GM18507 (cell line): ENCODE results near the gene CLTC.
A peak's percentile ranks its signal among the peaks of the same experiment; 100 is the strongest.

Experiments
- DNase-seq: peaks from one replicate; pipeline ENCODE4 v3.0.0; 2011; ENCODE audit warnings: low read depth; ENCODE audit not compliant: insufficient read length; ENCODE audit errors: extremely low spot score
- FAIRE-seq: peaks from 2 replicates; lab custom pipeline; 2011; peaks lifted over from hg19 to GRCh38; lab: Jason Lieb, UNC

CLTC gene

DNA sequence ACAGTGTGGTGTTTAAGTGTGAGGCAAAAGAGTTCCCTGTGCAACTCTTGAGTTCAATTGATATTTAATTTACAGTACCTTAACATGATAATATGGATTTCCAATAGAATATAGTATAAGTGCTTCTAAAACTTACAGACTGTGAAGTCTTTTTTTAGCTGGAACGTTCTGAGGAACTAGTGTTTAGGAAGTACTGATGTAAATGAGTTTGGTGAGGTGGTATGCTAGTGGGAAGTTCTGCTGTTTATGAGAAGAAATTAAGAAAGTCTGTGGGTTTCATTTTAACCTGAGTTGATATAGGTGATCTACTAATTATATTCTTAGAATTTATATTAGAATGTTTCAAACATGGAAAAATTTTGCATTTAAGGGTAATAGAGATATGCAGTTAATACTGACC lies 55.5 kb downstream of the CLTC start:
- no peak for FAIRE-seq
- no peak for DNase-seq

DNA sequence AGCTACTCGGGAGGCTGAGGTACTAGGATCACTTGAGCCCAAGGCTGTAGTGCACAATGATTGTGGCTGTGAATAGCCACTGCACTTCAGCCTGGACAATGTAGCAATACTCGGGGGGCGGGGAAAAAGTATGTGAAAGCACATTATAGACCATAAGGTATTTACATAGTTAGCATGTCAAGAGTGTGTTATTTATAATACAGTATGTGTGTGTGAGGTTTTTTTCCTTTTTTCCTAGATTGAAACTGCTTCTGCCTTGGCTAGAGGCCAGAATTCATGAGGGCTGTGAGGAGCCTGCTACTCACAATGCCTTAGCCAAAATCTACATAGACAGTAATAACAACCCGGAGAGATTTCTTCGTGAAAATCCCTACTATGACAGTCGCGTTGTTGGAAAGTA lies 57.0 kb downstream of the CLTC start:
- no peak for DNase-seq
- no peak for FAIRE-seq

DNA sequence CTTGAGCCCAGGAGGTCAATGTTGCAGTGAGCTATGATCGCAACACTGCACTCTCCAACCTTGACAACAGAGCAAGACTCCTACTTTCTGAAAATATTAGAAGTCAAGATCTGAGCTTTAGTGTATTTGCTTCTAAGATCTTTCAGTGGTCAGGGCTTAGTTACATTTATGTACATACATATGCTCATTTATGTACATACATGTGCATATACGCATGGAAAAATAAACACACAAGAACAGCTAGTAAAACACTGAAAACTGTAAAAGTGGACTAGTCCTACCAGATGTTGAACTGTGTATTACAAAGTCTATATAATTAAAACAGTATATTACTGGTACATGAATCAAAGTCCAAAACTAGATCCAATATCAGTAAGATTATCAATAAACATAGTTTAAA lies 59.2 kb downstream of the CLTC start:
- DNase-seq = no peak
- no peak for FAIRE-seq

DNA sequence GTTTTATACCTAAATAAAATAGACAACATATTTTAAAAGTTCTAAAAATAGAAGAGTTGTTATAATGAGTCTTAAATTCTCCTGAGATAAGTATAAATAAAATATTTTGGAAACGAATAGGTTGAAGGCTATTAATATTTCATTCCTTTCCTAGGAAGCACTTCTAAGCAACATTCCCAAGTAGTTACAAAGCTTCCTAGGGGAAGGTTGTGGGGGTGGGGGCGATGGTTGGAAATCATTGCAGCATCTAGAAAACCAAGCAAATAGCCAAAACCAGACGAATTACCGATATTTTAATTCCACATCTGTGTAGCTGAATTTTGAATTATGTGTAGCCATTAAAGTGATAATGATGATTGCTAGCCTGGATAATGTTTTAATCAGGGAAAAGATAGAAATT lies 60.6 kb downstream of the CLTC start:
- FAIRE-seq (no peak), DNase-seq (no peak)

DNA sequence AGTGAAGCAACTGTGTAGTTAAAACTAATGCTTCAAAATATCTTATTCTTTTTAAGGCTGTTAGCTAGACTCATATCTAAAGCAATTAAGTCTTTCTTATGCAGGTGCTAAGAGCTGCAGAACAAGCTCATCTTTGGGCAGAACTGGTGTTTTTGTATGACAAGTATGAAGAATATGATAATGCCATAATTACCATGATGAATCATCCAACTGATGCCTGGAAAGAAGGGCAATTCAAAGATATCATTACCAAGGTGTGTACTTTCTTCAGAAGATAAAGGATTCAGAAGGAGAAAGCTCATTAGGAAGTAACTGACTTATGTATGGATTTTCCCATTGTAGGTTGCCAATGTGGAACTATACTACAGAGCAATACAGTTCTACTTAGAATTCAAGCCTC lies 63.6 kb downstream of the CLTC start:
- FAIRE-seq = no peak
- DNase-seq = no peak

DNA sequence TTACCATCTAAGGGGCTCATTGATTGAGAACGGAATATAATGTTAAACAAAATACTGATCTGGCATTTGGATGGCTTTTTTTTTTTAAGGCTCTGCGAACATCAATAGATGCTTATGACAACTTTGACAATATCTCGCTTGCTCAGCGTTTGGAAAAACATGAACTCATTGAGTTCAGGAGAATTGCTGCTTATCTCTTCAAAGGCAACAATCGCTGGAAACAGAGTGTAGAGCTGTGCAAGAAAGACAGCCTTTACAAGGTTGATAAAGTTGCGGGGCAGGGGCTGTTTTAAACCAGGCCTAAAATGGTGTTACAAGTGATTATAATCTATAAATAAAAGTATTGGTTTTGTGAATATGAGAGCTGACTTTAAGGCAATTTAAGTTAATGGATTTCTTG lies 65.3 kb downstream of the CLTC start:
- DNase-seq (no peak), FAIRE-seq (no peak)

DNA sequence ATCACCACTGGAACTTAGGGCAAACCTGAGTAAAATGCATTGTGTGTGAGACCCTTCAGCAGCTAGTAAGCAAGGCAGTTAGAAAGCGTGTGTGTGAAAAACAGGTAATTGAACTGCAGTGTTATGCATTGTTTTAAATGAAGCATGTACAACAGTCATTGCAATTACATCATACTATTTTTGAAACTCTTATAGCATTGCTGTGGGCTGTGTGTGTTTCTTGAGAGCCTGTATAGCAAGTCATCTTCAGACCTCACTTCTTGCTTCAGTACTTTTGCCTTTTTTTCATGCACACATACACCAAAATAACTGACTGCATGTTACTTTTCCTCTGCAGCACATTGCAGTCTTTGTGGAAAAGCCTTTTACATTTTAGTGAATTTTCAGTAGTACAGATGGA lies 68.3 kb downstream of the CLTC start:
- FAIRE-seq (no peak), DNase-seq (no peak)

DNA sequence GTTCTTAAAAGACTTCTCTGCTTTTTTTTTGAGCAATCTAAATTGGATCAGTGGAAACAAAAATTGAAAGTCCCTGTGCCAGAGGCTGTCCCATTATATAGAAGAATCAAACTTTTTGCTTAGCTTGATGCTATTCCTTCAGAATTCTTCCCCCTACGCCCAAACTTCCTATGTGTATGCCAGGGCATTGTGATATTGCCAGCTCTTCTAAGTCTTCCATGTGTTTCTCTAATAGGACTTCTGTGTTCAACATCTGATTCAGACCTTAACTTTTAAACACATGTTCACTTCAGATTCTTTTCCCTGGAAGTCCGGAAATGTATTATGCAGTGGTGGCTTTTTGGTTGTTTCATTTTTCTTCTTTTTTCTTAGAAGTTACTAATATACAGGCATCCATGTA lies 68.8 kb downstream of the CLTC start:
- FAIRE-seq = no peak
- DNase-seq = no peak

DNA sequence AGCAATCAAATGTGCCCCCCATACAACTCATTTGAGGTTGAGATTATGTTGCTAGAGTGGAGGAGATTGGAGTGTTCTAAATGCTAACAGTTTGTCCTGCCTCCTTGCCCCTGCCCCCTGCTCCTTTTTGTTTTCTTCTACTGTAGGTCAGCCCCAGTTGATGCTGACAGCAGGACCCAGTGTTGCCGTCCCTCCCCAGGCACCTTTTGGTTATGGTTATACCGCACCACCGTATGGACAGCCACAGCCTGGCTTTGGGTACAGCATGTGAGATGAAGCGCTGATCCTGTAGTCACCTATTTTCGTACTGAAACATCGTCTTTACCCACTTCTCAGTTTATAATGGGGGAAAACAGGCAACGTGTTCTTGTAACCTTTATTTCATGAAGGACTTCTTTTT lies 73.9 kb downstream of the CLTC start:
- FAIRE-seq (no peak), DNase-seq (no peak)

DNA sequence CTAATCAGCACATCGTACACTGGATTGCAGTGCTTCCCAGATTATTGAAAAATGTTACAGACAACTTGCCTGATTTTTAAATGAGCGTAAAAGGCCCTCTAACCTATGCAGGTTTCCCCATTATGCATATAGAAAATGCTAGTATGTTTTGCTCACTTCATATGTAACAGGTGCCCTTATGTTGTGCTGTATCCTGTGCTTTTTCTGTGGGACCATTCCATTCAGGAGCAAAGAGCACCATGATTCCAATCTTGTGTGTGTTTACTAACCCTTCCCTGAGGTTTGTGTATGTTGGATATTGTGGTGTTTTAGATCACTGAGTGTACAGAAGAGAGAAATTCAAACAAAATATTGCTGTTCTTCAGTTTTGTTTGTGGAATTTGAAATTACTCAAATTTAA lies 74.6 kb downstream of the CLTC start:
- no peak for DNase-seq
- FAIRE-seq = no peak

DNA sequence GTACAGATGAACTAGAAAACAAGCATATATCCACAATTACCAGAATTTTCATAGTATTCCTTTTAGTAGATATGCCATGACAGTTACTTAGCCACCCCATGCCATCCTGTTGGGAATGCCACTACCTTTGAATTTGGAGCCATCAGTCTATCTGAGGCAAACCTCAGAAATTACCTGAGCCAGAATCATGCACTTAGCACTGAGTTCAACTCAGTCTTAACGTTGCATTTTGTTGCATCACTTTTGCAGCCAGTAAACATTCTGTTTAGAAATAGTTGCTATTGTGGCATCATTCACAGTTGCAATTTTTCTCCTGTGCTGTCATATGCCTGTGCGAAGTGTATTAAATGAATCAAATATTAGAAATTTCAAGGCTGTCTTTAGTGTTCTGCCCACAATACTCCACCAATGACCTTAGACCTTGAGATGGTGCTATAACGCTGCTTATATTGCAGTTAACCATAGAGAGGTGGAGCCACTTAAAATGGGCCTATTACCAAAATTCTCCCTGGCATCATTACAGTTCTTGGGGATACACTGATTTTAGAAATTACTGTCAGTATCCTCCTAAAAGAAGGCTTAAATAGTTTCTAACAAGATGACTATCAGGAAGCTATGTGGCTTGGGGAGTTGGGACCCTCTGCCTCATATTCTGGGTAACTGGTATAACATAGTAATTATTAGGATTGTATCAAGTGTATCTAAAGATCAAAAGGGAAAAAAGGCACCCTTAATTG lies 76.4 kb downstream of the CLTC start:
- no peak for DNase-seq
- FAIRE-seq = no peak

DNA sequence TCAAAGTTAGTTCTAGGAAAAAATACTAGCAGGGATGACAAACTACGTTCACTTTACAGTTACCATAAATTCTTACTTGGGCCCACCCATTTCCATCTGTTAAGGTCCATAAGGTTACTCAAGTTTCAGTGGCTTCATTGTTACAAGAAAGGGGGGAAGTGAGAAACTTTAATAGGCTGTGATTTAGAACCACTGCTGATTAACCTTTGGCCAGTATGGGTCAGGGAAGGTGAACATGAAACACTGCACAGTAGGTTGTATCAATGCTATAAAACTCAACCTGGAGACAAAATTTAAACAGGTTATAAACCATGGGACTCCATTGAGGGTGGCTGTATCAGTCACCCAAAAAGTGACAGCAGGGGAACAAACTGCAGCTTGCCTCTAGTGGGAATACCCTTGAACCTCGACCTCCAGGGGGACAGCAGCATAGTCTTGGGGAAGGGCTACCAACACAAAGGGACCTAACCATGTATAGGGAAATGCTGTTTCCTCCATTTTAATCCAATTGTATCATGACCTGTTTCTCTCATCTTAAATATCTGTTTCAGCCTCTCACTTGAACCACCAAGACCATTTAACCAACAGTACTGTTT lies 77.1 kb downstream of the CLTC start:
- FAIRE-seq = peak; percentile 46
- no peak for DNase-seq

DNA sequence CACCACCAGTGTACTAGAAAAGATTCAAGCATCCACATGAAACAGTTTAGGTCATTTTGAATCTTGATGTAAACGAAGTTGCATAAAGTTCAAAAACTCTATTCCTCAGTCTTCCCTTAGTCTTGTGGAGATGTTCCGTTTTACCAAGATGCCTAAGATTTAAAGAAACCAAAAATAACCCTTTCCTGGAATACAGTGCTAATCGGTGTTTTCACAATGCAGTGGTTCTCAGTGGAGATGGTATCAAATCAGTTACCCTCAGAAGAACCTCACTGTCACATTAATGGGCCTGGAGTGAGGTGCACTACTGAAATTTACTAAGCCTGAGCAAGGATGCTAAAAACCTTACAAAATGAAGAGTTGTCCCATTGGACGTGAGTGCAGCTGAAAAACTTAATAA lies 78.4 kb downstream of the CLTC start:
- DNase-seq (no peak), FAIRE-seq (no peak)

DNA sequence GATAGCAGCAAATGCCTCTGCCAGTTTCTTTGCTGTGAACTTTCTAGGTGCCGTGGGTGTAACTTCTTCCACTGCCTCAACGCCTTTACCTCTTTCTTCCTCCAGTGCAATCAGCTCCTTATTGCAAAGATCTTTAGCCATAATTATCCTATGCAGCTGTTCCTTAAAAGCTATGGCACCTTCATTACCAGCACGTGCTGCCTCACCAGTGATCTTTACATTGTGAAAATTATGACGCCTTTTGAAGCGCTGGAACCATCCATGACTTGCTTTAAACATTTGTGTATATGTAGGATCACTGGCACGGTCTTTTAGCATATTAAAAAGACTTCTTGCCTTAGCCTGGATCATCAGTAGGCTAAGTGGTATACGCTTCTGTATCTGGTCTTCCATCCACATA lies 79.5 kb downstream of the CLTC start:
- no peak for DNase-seq
- no peak for FAIRE-seq

DNA sequence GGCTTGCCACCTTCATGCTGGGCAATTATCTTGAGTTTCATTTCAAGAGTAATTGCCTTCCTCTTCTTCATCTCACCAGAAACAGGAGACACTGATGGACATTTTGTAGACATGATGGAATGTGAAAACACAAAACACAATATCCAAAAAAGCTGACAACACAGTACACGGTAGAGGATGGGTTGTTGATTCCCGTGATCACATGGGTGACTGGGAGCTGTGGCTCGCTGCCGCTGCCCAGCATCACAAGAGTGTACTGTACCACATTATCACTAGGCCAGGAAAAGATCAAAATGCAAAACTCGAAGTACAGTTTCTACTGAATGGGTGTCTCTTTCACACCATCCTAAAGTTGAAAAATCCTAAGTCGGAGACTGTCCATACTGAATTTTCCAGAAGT lies 80.1 kb downstream of the CLTC start:
- FAIRE-seq = no peak

DNA sequence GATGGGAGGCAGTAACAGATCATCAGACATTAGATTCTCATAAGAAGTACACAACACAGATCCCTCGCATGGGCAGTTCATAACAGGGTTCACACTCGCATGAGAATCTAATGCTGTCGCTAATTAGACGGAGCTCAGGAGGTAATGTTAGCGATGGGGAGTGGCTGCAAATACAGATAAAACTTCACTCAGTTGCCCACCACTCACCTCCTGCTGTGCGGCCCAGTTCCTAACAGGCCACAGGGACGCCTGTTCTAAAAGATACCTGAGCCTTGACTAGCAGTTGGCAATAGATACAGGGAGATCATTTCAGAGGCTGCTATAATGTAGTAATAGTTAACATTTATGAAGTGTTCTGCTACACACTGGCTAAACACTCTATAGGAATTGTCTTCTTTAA lies 82.6 kb downstream of the CLTC start:
- FAIRE-seq (no peak), DNase-seq (no peak)

More for the DNA sequence above, 80.1 kb downstream of the CLTC start:
- no peak for DNase-seq

DNA sequence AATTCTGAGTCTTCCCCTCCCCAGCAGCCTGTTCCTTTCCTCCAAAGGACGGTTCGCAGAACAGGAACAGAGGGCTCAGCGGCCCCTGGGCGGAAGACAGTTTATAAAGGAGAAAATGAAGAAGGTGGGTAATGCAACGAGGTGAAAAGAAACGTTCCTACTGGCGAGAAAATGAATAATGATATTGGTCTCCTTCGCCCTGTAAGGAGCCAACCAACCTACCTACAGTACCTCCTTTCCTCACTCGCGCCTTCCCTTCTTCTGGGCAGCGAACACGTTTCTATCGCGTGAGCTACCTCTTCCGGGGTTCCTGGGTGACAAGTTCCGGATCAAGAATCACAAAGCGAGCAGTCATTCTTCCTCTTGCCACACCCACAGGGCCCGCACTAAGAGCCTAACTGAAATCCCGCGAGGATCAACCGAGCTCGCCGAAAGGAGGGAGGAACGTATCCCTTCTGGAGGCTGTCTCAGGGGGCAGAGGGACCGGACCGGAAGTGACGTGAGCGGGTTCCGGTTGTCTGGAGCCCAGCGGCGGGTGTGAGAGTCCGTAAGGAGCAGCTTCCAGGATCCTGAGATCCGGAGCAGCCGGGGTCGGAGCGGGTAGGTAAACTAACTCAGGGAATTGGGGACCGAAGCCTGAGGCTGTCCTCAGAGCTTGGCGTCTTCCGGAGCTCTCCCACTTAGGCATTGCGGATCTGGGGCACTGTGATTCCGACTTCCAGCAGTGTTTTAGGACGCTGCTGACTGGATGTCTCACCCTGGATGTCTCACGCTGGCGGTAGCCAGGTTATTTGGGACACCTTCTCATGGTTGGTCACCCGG lies 87.7 kb downstream of the CLTC start, which contains the start of the genes PTRH2 and VMP1:
TSS of gene PTRH2 (minus strand) at position 282 of the 822 bp plus-strand sequence. CDS start 9,452 bp downstream, outside the sequence.
TSS of gene VMP1 (plus strand) at position 506 of the 822 bp plus-strand sequence. CDS start 23,793 bp downstream, outside the sequence.
- FAIRE-seq (peak; percentile 97), DNase-seq (peak; percentile 97)

DNA sequence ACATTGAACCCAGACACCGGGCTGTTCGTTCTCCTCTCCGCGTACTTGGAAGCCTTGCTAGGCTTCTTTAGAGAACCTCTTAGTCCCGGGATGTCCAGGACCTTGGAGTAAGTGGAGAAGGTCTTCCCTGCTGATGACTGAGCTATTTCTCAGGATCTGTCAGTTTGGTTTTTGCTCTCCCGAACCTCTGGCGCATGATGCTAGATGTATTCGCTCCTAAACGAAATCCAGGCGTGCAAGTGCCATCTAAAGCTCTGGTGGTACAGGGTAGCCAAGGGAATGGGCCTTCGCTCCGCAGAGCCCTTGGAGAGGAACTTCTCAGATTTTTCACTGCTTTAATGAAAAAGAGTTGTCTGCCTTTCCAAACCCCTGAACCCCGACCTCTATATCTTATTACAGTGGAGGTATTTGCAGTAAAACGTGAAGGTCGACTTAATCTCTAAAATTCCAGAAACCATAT lies 88.3 kb downstream of the CLTC start:
- no peak for DNase-seq
- no peak for FAIRE-seq

DNA sequence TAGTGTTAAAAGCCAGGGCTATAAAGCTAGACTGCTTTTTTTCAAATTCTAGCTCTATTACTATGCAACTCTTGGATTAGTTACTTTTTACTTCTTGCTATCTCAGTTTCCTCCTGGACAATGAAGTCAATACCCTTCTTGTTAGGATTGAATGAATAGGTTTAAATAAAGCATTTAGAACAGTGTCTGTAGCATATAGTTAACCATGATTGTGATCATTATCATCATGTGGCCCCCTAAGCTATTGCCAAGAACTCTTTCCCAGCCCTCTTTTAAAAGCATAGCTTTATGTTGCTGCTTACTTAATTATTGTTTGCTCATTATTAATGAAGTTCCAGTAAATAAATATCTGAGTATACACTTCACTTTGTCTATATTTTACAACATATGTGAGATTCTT lies 92.2 kb downstream of the CLTC start:
- no peak for FAIRE-seq
- no peak for DNase-seq

DNA sequence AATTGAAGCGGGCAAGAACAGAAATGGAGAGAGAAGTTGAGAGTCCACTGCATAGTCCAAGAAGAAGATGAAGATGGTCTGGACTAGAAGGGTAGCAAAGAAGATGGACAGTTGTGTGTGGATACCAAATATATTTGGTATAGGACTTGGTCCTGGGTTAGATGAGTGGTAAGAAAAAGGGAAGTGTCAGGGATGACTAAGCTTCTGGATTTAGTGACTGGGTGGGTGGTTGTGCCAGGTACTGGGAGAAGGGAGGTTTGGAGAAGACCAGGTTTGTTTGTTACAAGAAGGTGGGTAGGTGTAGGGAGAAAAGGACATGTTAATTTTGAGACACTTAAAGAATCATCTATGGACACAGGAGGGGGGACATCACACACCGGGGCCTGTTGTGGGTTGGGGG lies 93.2 kb downstream of the CLTC start:
- DNase-seq = no peak
- FAIRE-seq = no peak
